Measurements from ENCODE around the gene ZSCAN10.

Gene ZSCAN10

GRCh38 chr16:3068487-3068886 lies 30.6 kb downstream of the ZSCAN10 start:
- Histone ChIP-seq H3K79me1 (ENCODE audit: low read length) (no peaks in the 10 kb centered on the region), H3K14ac (ENCODE audit: low read length) (no peak overlapping the region), H3K4me2 (ENCODE audit: low read length) (no peak overlapping the region), H4K8ac (ENCODE audit: low read depth, low read length) (no peak overlapping the region), H3K4me3 (ENCODE audit: low read depth, low read length) (no peak overlapping the region), H2AK5ac (ENCODE audit: low read length) (no peak overlapping the region), H3K36me3 (ENCODE audit: control insufficient read depth in 1 of 2, insufficient read depth in 2 of 2, low read length in 2 of 2) (no peaks in the 10 kb centered on the region), H4K91ac (ENCODE audit: low read depth, low read length) (no peak overlapping the region), H2AFZ (ENCODE audit: insufficient read depth, low read length, poor library complexity) (no peak overlapping the region), H2BK120ac (ENCODE audit: insufficient read depth, low read length, poor library complexity) (no peak overlapping the region), H3K27me3 (ENCODE audit: insufficient read depth, low read length) (no peaks in the 10 kb centered on the region), H3K4me1 (ENCODE audit: control insufficient read depth in 1 of 2, insufficient read depth in 2 of 2, low read length in 2 of 2) (peaks cover 5 to 8% of the 10 kb centered on the region in 2 experiments), H4K12ac (ENCODE audit: low read depth, low read length) (no peak overlapping the region), H2BK5ac (ENCODE audit: low read depth, low read length, poor library complexity) (no peak overlapping the region), H3K23ac (ENCODE audit: low read length) (no peak overlapping the region), H3K79me2 (ENCODE audit: control insufficient read depth, insufficient read depth, low read length, poor library complexity) (no peaks in the 10 kb centered on the region), H3K4ac (ENCODE audit: low read depth, low read length) (no peak overlapping the region), H3K27ac (ENCODE audit: low read depth, low read length) (no peak overlapping the region), H3K9ac (ENCODE audit: low read length) (no peak overlapping the region), H3K18ac (ENCODE audit: low read length) (no peak overlapping the region), H3K9me3 (ENCODE audit: insufficient read depth, low read depth, low read length) (no peaks in the 10 kb centered on the region), H2BK12ac (ENCODE audit: low read length) (no peak overlapping the region)
- DNase-seq = no peak
- no CpG with 5 or more reads among the region's 4 CpGs for WGBS (ENCODE audit: extremely low coverage, insufficient coverage, insufficient read length)

GRCh38 chr16:3066440-3066748 lies 32.7 kb downstream of the ZSCAN10 start:
- no peak overlapping the region for H2BK5ac ChIP-seq (ENCODE audit: low read depth, low read length, poor library complexity)
- H3K79me2 ChIP-seq (ENCODE audit: control insufficient read depth, insufficient read depth, low read length, poor library complexity) = no peaks in the 10 kb centered on the region

GRCh38 chr16:3065742-3066439 lies 33.2 kb downstream of the ZSCAN10 start:
- no peak overlapping the region for H3K4me3 ChIP-seq (ENCODE audit: low read depth, low read length)
- no peaks in the 10 kb centered on the region for H3K79me1 ChIP-seq (ENCODE audit: low read length)
- WGBS (ENCODE audit: extremely low coverage, insufficient coverage, insufficient read length) = no CpG with 5 or more reads among the region's 26 CpGs
- no peak overlapping the region for H3K4me2 ChIP-seq (ENCODE audit: low read length)
- no peaks in the 10 kb centered on the region for H3K36me3 ChIP-seq (ENCODE audit: control insufficient read depth in 1 of 2, insufficient read depth in 2 of 2, low read length in 2 of 2)
- H3K4me1 ChIP-seq (ENCODE audit: control insufficient read depth in 1 of 2, insufficient read depth in 2 of 2, low read length in 2 of 2) = peaks cover 5 to 8% of the 10 kb centered on the region in 2 experiments
- no peak overlapping the region for H3K14ac ChIP-seq (ENCODE audit: low read length)
- no peak overlapping the region for H2AK5ac ChIP-seq (ENCODE audit: low read length)
- no peak overlapping the region for H2AFZ ChIP-seq (ENCODE audit: insufficient read depth, low read length, poor library complexity)
- H3K9me3 ChIP-seq (ENCODE audit: insufficient read depth, low read depth, low read length) = no peaks in the 10 kb centered on the region
- no peak overlapping the region for H2BK5ac ChIP-seq (ENCODE audit: low read depth, low read length, poor library complexity)
- H4K91ac ChIP-seq (ENCODE audit: low read depth, low read length) = peak overlapping the region; percentile 21
- H3K18ac ChIP-seq (ENCODE audit: low read length) = no peak overlapping the region
- no peak overlapping the region for H3K9ac ChIP-seq (ENCODE audit: low read length)
- peak overlapping the region; percentile 2 for H4K8ac ChIP-seq (ENCODE audit: low read depth, low read length)
- H2BK12ac ChIP-seq (ENCODE audit: low read length) = no peak overlapping the region
- H3K23ac ChIP-seq (ENCODE audit: low read length) = no peak overlapping the region
- H2BK120ac ChIP-seq (ENCODE audit: insufficient read depth, low read length, poor library complexity) = peak overlapping the region; percentile 4
- no peak overlapping the region for H3K4ac ChIP-seq (ENCODE audit: low read depth, low read length)
- H3K27ac ChIP-seq (ENCODE audit: low read depth, low read length) = no peak overlapping the region
- H4K12ac ChIP-seq (ENCODE audit: low read depth, low read length) = peak overlapping the region; percentile 27
- no peaks in the 10 kb centered on the region for H3K27me3 ChIP-seq (ENCODE audit: insufficient read depth, low read length)
- H3K79me2 ChIP-seq (ENCODE audit: control insufficient read depth, insufficient read depth, low read length, poor library complexity) = no peaks in the 10 kb centered on the region
- DNase-seq = no peak

More at GRCh38 chr16:3066440-3066748, 32.7 kb downstream of the ZSCAN10 start:
- H2BK120ac ChIP-seq (ENCODE audit: insufficient read depth, low read length, poor library complexity) = no peak overlapping the region
- no peak overlapping the region for H2AK5ac ChIP-seq (ENCODE audit: low read length)
- H3K9ac ChIP-seq (ENCODE audit: low read length) = no peak overlapping the region
- H3K9me3 ChIP-seq (ENCODE audit: insufficient read depth, low read depth, low read length) = no peaks in the 10 kb centered on the region
- H3K14ac ChIP-seq (ENCODE audit: low read length) = no peak overlapping the region
- no peak overlapping the region for H3K27ac ChIP-seq (ENCODE audit: low read depth, low read length)
- H3K79me1 ChIP-seq (ENCODE audit: low read length) = no peaks in the 10 kb centered on the region
- no peak overlapping the region for H3K4me3 ChIP-seq (ENCODE audit: low read depth, low read length)
- no peaks in the 10 kb centered on the region for H3K27me3 ChIP-seq (ENCODE audit: insufficient read depth, low read length)
- WGBS (ENCODE audit: extremely low coverage, insufficient coverage, insufficient read length) = no CpG with 5 or more reads among the region's 7 CpGs
- peaks cover 5 to 8% of the 10 kb centered on the region in 2 experiments for H3K4me1 ChIP-seq (ENCODE audit: control insufficient read depth in 1 of 2, insufficient read depth in 2 of 2, low read length in 2 of 2)
- H4K8ac ChIP-seq (ENCODE audit: low read depth, low read length) = no peak overlapping the region
- H3K23ac ChIP-seq (ENCODE audit: low read length) = no peak overlapping the region
- H3K4ac ChIP-seq (ENCODE audit: low read depth, low read length) = no peak overlapping the region
- DNase-seq = no peak
- H2AFZ ChIP-seq (ENCODE audit: insufficient read depth, low read length, poor library complexity) = no peak overlapping the region
- no peak overlapping the region for H3K4me2 ChIP-seq (ENCODE audit: low read length)
- no peaks in the 10 kb centered on the region for H3K36me3 ChIP-seq (ENCODE audit: control insufficient read depth in 1 of 2, insufficient read depth in 2 of 2, low read length in 2 of 2)
- H4K12ac ChIP-seq (ENCODE audit: low read depth, low read length) = no peak overlapping the region
- no peak overlapping the region for H4K91ac ChIP-seq (ENCODE audit: low read depth, low read length)
- H3K18ac ChIP-seq (ENCODE audit: low read length) = no peak overlapping the region
- H2BK12ac ChIP-seq (ENCODE audit: low read length) = no peak overlapping the region

- WGBS (ENCODE audit: extremely low coverage, insufficient coverage, insufficient read length) = no CpG with 5 or more reads among the region's 13 CpGs
- H3K4me2 ChIP-seq (ENCODE audit: low read length) = no peak within 1 kb of the TSS
- H2BK5ac ChIP-seq (ENCODE audit: low read depth, low read length, poor library complexity) = no peak within 1 kb of the TSS
- H3K18ac ChIP-seq (ENCODE audit: low read length) = no peak within 1 kb of the TSS
- no peaks in the 10 kb centered on the region for H3K27me3 ChIP-seq (ENCODE audit: insufficient read depth, low read length)
- H2AK5ac ChIP-seq (ENCODE audit: low read length) = no peak within 1 kb of the TSS
- no peak within 1 kb of the TSS for H3K27ac ChIP-seq (ENCODE audit: low read depth, low read length)
- no peak within 1 kb of the TSS for H3K4me3 ChIP-seq (ENCODE audit: low read depth, low read length)
- peak within 1 kb of the TSS; percentile 27 for H4K12ac ChIP-seq (ENCODE audit: low read depth, low read length)
- H3K23ac ChIP-seq (ENCODE audit: low read length) = no peak within 1 kb of the TSS
- H2BK120ac ChIP-seq (ENCODE audit: insufficient read depth, low read length, poor library complexity) = peak within 1 kb of the TSS; percentile 9
- peaks cover 5 to 8% of the 10 kb centered on the region in 2 experiments for H3K4me1 ChIP-seq (ENCODE audit: control insufficient read depth in 1 of 2, insufficient read depth in 2 of 2, low read length in 2 of 2)
- peak within 1 kb of the TSS; percentile 1 for H2BK12ac ChIP-seq (ENCODE audit: low read length)
- no peaks in the 10 kb centered on the region for H3K36me3 ChIP-seq (ENCODE audit: control insufficient read depth in 1 of 2, insufficient read depth in 2 of 2, low read length in 2 of 2)
- peak in 1 of 2 donors; percentile 47 for DNase-seq
- H3K79me1 ChIP-seq (ENCODE audit: low read length) = no peaks in the 10 kb centered on the region
- peak within 1 kb of the TSS; percentile 59 for H4K91ac ChIP-seq (ENCODE audit: low read depth, low read length)
- no peaks in the 10 kb centered on the region for H3K79me2 ChIP-seq (ENCODE audit: control insufficient read depth, insufficient read depth, low read length, poor library complexity)
- H3K9ac ChIP-seq (ENCODE audit: low read length) = no peak within 1 kb of the TSS
- peak within 1 kb of the TSS; percentile 23 for H3K14ac ChIP-seq (ENCODE audit: low read length)
- H4K8ac ChIP-seq (ENCODE audit: low read depth, low read length) = peak within 1 kb of the TSS; percentile 32
- no peaks in the 10 kb centered on the region for H3K9me3 ChIP-seq (ENCODE audit: insufficient read depth, low read depth, low read length)
- H3K4ac ChIP-seq (ENCODE audit: low read depth, low read length) = no peak within 1 kb of the TSS
- H2AFZ ChIP-seq (ENCODE audit: insufficient read depth, low read length, poor library complexity) = no peak within 1 kb of the TSS
Measured at GRCh38 chr16:3065069-3065741, 33.9 kb downstream of the ZSCAN10 start, which contains the start of gene IL32. Gene IL32 (plus strand): TSS chr16:3065640. CDS start chr16:3065812, 172 bp downstream.

All from trophoblast cell (in vitro differentiated cells and primary cell).